Thyroid gland (tissue), 4 donors: Measurements from ENCODE around the gene TAF4B. TPM values are rescaled to one million over a fixed set of nuclear protein-coding genes. Genes with fewer than 3 reads are reported as not detected.
"Not testable (repeated sequence)": the region's sequence is repeated elsewhere in the genome, so short reads cannot be mapped to it uniquely, and the experiment has no call there.

Source experiments
- DNase-seq, 2 donors: peaks; one replicate each; pipeline ENCODE4 v3.0.0-alpha.2; 2019
- H3K27ac ChIP-seq, 3 donors: fragments of 200-600 bp; sonication (generic); 1 replicate in 2 of 3; 2 replicates in 1 of 3; pipeline ENCODE4 v1.5.1; 2016 to 2019; ENCODE audit warnings: mild to moderate bottlenecking in 1 of 3, moderate library complexity in 1 of 3
- H3K27me3 ChIP-seq: fragments of 200-600 bp; sonication (generic); one replicate; pipeline ENCODE4 v1.5.1; 2019
- H3K36me3 ChIP-seq, 2 donors: fragments of 200-600 bp; sonication (generic); one replicate each; pipeline ENCODE4 v1.5.1; 2016 to 2019
- H3K4me1 ChIP-seq, 2 donors: fragments of 200-600 bp; sonication (generic); one replicate each; pipeline ENCODE4 v1.5.1; 2017 to 2019
- H3K4me3 ChIP-seq, 3 donors: fragments of 200-600 bp; sonication (generic); replicated peaks in 1 of 3; 1 replicate in 2 of 3; 2 replicates in 1 of 3; pipeline ENCODE4 v1.5.1; 2016; ENCODE audit warnings: mild to moderate bottlenecking in 1 of 3
- H3K9me3 ChIP-seq: fragments of 200-600 bp; sonication (generic); one replicate; pipeline ENCODE4 v1.5.1; 2017
- POLR2A ChIP-seq, 2 donors: fragments of 450-650 bp; IDR thresholded peaks; one replicate each; pipeline ENCODE4 v1.6.1; 2017; ENCODE audit warnings: antibody characterized with exemption in 2 of 2, mild to moderate bottlenecking in 2 of 2, moderate library complexity in 1 of 2
- WGBS, 2 donors: methylation state at CpG; one replicate each; pipeline ENCODE4 v1.1.5; 2017; 5-methylcytosine and 5-hydroxymethylcytosine counted together
- intact Hi-C: fragments of 100-400 bp; cut with DNase I; formaldehyde crosslinking; loops from one replicate; pipeline ENCODE4 v1.15.1; 2023
- total RNA-seq, 4 donors: library from RNA; depleted of rRNA; stranded (reverse); fragments of >200 nt; gene quantifications; one replicate each; pipeline ENCODE4 v1.2.3, GENCODE V29; 2016
- TF ChIP-seq, protein P1 (sequence below), 6 experiments: fragments of 200-600 bp in 3 of 6; fragments of 450-650 bp in 3 of 6; sonication (generic) in 3 of 6; IDR thresholded peaks; one replicate each; pipeline ENCODE4 v1.5.1; 2016 to 2019; ENCODE audit warnings: antibody characterized with exemption in 6 of 6, mild to moderate bottlenecking in 2 of 6, inconsistent platforms in 1 of 6, moderate library complexity in 1 of 6

The TAF4B gene
- total RNA-seq, 4 donors from 2014 or later: 8.7 to 12.7 (median 9.8) TPM

DNA sequence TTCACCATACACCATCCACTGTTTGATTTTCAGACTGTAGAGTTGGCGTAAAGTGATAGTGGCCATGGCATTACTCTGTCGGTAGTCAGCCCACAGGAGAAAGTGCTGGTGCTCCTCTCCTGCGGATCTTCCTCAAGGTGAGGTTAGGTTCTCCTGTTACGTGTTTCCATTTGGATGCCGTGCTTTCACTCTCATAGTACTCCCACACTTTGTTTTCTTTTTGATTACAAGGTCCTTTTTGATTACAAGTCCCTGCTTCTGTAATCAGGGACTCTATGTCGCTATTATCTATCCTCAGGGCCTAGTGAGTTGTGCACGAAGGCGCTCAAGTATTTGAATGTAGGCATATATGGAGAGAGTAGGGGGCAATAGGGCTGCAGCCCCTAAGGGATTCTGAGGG, 4.3 kb downstream of the TAF4B start:
- Histone ChIP-seq H3K27ac (no peak overlapping the region), H3K4me3 (no peak overlapping the region), H3K36me3 (no peaks in the 10 kb centered on the region), H3K4me1 (peaks cover 7% of the 10 kb centered on the region in 2 donors), H3K9me3 (no peaks in the 10 kb centered on the region), H3K27me3 (no peaks in the 10 kb centered on the region)
- DNase-seq: no peak
- 87 to 99% methylated on average over 8 of the region's 8 CpGs for WGBS, 2 donors
- TF ChIP-seq, protein P1, sequence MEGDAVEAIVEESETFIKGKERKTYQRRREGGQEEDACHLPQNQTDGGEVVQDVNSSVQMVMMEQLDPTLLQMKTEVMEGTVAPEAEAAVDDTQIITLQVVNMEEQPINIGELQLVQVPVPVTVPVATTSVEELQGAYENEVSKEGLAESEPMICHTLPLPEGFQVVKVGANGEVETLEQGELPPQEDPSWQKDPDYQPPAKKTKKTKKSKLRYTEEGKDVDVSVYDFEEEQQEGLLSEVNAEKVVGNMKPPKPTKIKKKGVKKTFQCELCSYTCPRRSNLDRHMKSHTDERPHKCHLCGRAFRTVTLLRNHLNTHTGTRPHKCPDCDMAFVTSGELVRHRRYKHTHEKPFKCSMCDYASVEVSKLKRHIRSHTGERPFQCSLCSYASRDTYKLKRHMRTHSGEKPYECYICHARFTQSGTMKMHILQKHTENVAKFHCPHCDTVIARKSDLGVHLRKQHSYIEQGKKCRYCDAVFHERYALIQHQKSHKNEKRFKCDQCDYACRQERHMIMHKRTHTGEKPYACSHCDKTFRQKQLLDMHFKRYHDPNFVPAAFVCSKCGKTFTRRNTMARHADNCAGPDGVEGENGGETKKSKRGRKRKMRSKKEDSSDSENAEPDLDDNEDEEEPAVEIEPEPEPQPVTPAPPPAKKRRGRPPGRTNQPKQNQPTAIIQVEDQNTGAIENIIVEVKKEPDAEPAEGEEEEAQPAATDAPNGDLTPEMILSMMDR (IDR thresholded peaks at IDR 0.05): no peak
- no peak for TF ChIP-seq POLR2A (IDR thresholded peaks at IDR 0.05)
- intact Hi-C loops: no loop called here

DNA sequence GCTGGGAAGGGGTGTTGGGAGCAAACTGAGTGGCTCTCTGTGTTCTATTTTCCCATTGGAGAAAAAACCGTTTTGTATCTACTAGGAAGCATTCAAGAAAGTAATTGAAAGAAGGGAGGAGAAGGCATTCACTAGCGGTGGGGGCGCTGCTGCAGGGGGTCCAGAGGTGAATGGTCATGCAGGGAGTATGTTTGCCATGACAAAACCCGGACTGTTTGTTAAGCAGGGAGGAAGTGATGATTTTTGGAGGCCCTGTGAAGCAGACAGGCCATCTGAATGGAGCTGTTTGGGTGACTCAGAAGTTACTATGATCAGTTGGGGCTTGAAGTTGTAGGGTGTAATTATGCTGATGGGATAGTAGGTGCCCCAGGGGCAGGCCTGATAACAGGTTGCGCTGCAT, 7.0 kb downstream of the TAF4B start:
- intact Hi-C loops: no loop called here
- H3K9me3 ChIP-seq: no peaks in the 10 kb centered on the region
- WGBS, 2 donors: 60 to 73% methylated on average over 5 of the region's 5 CpGs

GRCh38 chr18:26237363-26237762, 11.1 kb downstream of the TAF4B start:
- H3K36me3 ChIP-seq, H3K4me3 ChIP-seq, H3K27me3 ChIP-seq, H3K27ac ChIP-seq, intact Hi-C loops, H3K9me3 ChIP-seq, DNase-seq, H3K4me1 ChIP-seq: not testable (repeated sequence)
- 91 to 98% methylated on average over 2 of the region's 2 CpGs for WGBS, 2 donors

More for the DNA sequence above, 7.0 kb downstream of the TAF4B start:
- TF ChIP-seq POLR2A (IDR thresholded peaks at IDR 0.05): no peak
- TF ChIP-seq, protein P1 (IDR thresholded peaks at IDR 0.05): no peak
- no peaks in the 10 kb centered on the region for H3K36me3 ChIP-seq
- no peak overlapping the region for H3K4me3 ChIP-seq
- H3K27me3 ChIP-seq: no peaks in the 10 kb centered on the region
- no peaks in the 10 kb centered on the region for H3K4me1 ChIP-seq
- DNase-seq: no peak
- H3K27ac ChIP-seq: no peak overlapping the region

DNA sequence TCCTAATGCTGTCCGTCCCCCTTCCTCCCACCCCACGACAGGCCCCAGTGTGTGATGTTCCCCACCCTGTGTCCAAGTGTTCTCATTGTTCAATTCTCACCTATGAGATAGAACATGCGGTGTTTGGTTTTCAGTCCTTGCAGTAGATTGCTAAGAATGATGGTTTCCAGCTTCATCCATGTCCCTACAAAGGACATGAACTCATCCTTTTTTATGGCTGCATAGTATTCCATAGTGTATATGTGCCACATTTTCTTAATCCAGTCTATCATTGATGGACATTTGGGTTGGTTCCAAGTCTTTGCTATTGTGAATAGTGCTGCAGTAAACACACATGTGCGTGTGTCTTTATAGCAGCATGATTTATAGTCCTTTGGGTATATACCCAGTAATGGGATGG, 12.5 kb downstream of the TAF4B start:
- DNase-seq, H3K27ac ChIP-seq, H3K4me1 ChIP-seq, intact Hi-C loops, H3K9me3 ChIP-seq, H3K4me3 ChIP-seq, H3K36me3 ChIP-seq, H3K27me3 ChIP-seq: not testable (repeated sequence)
- 91 to 98% methylated on average over 4 of the region's 4 CpGs for WGBS, 2 donors

GRCh38 chr18:26242392-26242791, 16.1 kb downstream of the TAF4B start:
- H3K36me3 ChIP-seq, H3K4me3 ChIP-seq, intact Hi-C loops, DNase-seq, H3K9me3 ChIP-seq, H3K27ac ChIP-seq, H3K4me1 ChIP-seq, H3K27me3 ChIP-seq: not testable (repeated sequence)
- 94 to 95% methylated on average over 4 of the region's 4 CpGs for WGBS, 2 donors

- H3K27me3 ChIP-seq, H3K36me3 ChIP-seq, intact Hi-C loops, H3K27ac ChIP-seq, H3K9me3 ChIP-seq, H3K4me3 ChIP-seq, H3K4me1 ChIP-seq, DNase-seq: not testable (repeated sequence)
- 95 to 99% methylated on average over 5 of the region's 5 CpGs for WGBS, 2 donors
These were observed 19.2 kb downstream of the TAF4B start for GRCh38 chr18:26245434-26245833.

DNA sequence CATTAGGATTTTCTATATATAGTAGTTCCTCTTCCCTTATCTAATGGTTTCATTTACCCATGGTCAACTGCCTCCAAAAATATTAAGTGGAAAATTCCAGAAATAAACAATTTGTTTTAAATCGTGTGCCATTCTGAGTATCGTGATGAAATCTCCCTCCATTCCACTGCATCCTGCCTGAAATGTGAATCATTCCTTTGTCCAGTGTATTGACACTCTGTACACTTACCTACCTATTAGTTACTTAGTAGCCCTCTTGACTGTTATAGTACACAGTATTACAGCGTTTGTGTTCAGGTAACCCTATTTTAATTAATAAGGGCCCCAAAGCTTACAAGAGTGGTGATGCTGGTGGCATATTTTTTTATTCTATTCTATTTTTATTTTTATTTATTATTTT, 26.2 kb downstream of the TAF4B start:
- no peak for DNase-seq
- Histone ChIP-seq H3K4me3 (no peak overlapping the region), H3K9me3 (no peaks in the 10 kb centered on the region), H3K27me3 (no peaks in the 10 kb centered on the region), H3K36me3 (no peaks in the 10 kb centered on the region), H3K27ac (no peak overlapping the region), H3K4me1 (no peaks in the 10 kb centered on the region)
- intact Hi-C loops: no loop called here
- 91 to 93% methylated on average over 3 of the region's 3 CpGs for WGBS, 2 donors
- TF ChIP-seq POLR2A (IDR thresholded peaks at IDR 0.05): no peak
- TF ChIP-seq, protein P1 (IDR thresholded peaks at IDR 0.05): no peak

GRCh38 chr18:26254808-26255207, 28.6 kb downstream of the TAF4B start:
- H3K36me3 ChIP-seq, DNase-seq, H3K27me3 ChIP-seq, H3K4me1 ChIP-seq, intact Hi-C loops, H3K4me3 ChIP-seq, H3K9me3 ChIP-seq, H3K27ac ChIP-seq: not testable (repeated sequence)
